Effector CD8-positive, alpha-beta T cell (primary cell): ENCODE data around the gene LCE2D.

Experiments used
- DNase-seq: peaks from one replicate; lab custom pipeline; 2025; lab: John Stamatoyannopoulos, UW

The LCE2D gene

GRCh38 chr1:152697701-152698600, 34.8 kb downstream of the LCE2D start, which contains the start of gene LCE2A:
TSS of gene LCE2A (plus strand) at chr1:152698345. CDS start at chr1:152698902, 557 bp downstream.
- no peak for DNase-seq

GRCh38 chr1:152699746-152700145, 36.6 kb downstream of the LCE2D start:
- no peak for DNase-seq

- no peak for DNase-seq
These were observed 44.7 kb downstream of the LCE2D start, which contains the start of gene LCE4A for GRCh38 chr1:152707860-152708259. TSS of gene LCE4A (plus strand) at chr1:152708160. CDS start at chr1:152709076, 916 bp downstream.
